SHP77 treated with DMSO at 0.1 percent for 48 hours (cell line): Measurements from ENCODE around the gene SLC25A20.
A peak's percentile ranks its signal among the peaks of the same experiment; 100 is the strongest.
"Not testable (repeated sequence)": the region's sequence is repeated elsewhere in the genome, so short reads cannot be mapped to it uniquely, and the experiment has no call there.

Experiments used
- DNase-seq: peaks from one replicate; lab custom pipeline; 2025; lab: John Stamatoyannopoulos, UW

Gene SLC25A20

GRCh38 chr3:48898383-48899234, at the start of gene SLC25A20:
SLC25A20 (minus strand) TSS chr3:48898882; CDS start chr3:48898794, 88 bp downstream.
- peak; percentile 73 for DNase-seq

- no peak for DNase-seq
Observed at GRCh38 chr3:48945891-48946549, 47.3 kb upstream of the SLC25A20 start.

- no peak for DNase-seq
Observed at GRCh38 chr3:48945432-48945831, 46.8 kb upstream of the SLC25A20 start.

- DNase-seq, result no peak
Observed at GRCh38 chr3:48938689-48939088, 40.0 kb upstream of the SLC25A20 start.

GRCh38 chr3:48938156-48938555, 39.5 kb upstream of the SLC25A20 start:
- no peak for DNase-seq

GRCh38 chr3:48935530-48935929, 36.8 kb upstream of the SLC25A20 start:
- DNase-seq, result no peak

GRCh38 chr3:48934333-48934991, 35.8 kb upstream of the SLC25A20 start:
- no peak for DNase-seq

- no peak for DNase-seq
Observed at GRCh38 chr3:48931944-48932580, 33.4 kb upstream of the SLC25A20 start.

- no peak for DNase-seq
Observed at GRCh38 chr3:48930590-48930989, 31.9 kb upstream of the SLC25A20 start.

GRCh38 chr3:48929358-48930035, 30.8 kb upstream of the SLC25A20 start:
- no peak for DNase-seq

- DNase-seq, result no peak
Observed at GRCh38 chr3:48928679-48929078, 30.0 kb upstream of the SLC25A20 start.

GRCh38 chr3:48927928-48928327, 29.2 kb upstream of the SLC25A20 start:
- no peak for DNase-seq

GRCh38 chr3:48926425-48927392, 28.0 kb upstream of the SLC25A20 start:
- no peak for DNase-seq

GRCh38 chr3:48919215-48920138, 20.8 kb upstream of the SLC25A20 start:
- DNase-seq, result no peak

GRCh38 chr3:48918388-48919214, 19.9 kb upstream of the SLC25A20 start, which contains the start of gene ARIH2:
ARIH2 (plus strand) TSS chr3:48918842; CDS start chr3:48927559, 8,717 bp downstream.
- DNase-seq, result peak; percentile 46

GRCh38 chr3:48915296-48915695, 16.6 kb upstream of the SLC25A20 start:
- DNase-seq, result no peak

GRCh38 chr3:48907026-48907425, 8.3 kb upstream of the SLC25A20 start:
- not testable (repeated sequence) for DNase-seq

- no peak for DNase-seq
Observed at GRCh38 chr3:48899273-48899672, 591 bp upstream of the SLC25A20 start.
